ENCODE results near the gene SLC45A2. TPM values are rescaled to one million over a fixed set of nuclear protein-coding genes. Genes with fewer than 3 reads are reported as not detected.

SLC45A2 gene
- total and polyA plus RNA-seq, 10 donors = 0.07 to 0.74 TPM; not detected in 8

DNA sequence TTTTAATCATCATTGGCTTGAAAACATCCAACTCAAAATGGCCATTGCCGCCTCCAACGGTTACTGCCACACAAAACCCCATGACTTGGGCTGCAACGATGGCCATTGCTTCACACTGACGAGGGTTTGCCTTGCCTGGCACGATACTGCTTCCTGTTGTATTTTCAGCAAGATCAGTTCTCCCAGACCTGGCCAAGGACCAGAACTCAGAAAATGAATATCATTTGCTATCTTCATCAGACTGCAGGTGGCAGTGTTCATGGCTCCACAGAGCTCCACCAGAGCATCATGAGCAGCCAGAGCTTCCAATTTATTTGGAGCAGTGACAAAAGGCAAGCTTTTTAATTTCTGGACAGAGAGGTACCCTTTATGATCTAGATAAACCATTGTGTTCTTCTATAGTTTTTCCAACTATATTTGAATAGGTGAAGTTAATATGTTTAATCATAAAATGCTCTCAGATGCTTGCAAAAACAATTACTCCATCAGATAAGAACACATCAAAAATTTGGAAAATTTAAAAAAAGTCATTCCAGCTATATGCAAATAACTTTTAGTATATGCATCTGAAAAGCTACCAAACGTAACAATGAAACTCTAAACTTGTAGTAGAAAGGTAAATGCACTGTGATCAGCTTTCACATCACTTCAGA lies 13.0 kb upstream of the SLC45A2 start:
- Histone ChIP-seq H3K36me3 (peaks cover 0 to 60% (median 10%) of the 10 kb centered on the region in 6 donors), H3K4me3 (no peak overlapping the region), H3K4me1 (peaks cover 0 to 16% (median 0%) of the 10 kb centered on the region in 6 donors), H3K27me3 (replicated peaks in 1 of 7) (no peaks in the 10 kb centered on the region), H3K9me3 (no peaks in the 10 kb centered on the region), H3K27ac (no peak overlapping the region)
- DNase-seq = no peak
- WGBS, 5 donors = 31 to 45% (median 37%) methylated on average over 6 of the region's 6 CpGs
- TF ChIP-seq POLR2AphosphoS5 (IDR thresholded peaks at IDR 0.05) (peak in 1 of 3 donors; percentile 43), POLR2A (IDR thresholded peaks at IDR 0.05) (no peak), CTCF (IDR thresholded peaks at IDR 0.05 in 8 of 11, conservative IDR thresholded peaks at IDR 0.05 in 3 of 11) (peak in 9 of 11 experiments; percentile 14 to 64 (median 48))
- intact Hi-C loops (cut with DNase I; ENCODE audit: low total_unique reads) = no loop called here

- H3K4me1 ChIP-seq = peaks cover 0 to 16% (median 0%) of the 10 kb centered on the region in 6 donors
- 57 to 65% (median 59%) methylated on average over 2 of the region's 2 CpGs for WGBS, 5 donors
- no peaks in the 10 kb centered on the region for H3K9me3 ChIP-seq
- H3K36me3 ChIP-seq = peaks cover 0 to 54% (median 6%) of the 10 kb centered on the region in 6 donors
- intact Hi-C loops (cut with DNase I; ENCODE audit: low total_unique reads) = no loop called here
- H3K27ac ChIP-seq = no peak overlapping the region
- TF ChIP-seq POLR2AphosphoS5 (IDR thresholded peaks at IDR 0.05) (no peak), POLR2A (IDR thresholded peaks at IDR 0.05) (no peak), CTCF (IDR thresholded peaks at IDR 0.05 in 8 of 11, conservative IDR thresholded peaks at IDR 0.05 in 3 of 11) (no peak)
- H3K27me3 ChIP-seq (replicated peaks in 1 of 7) = no peaks in the 10 kb centered on the region
- no peak for DNase-seq
- no peak overlapping the region for H3K4me3 ChIP-seq
These were observed 11.4 kb upstream of the SLC45A2 start for GRCh38 chr5:33995865-33996264.

GRCh38 chr5:33994845-33995244 lies 10.4 kb upstream of the SLC45A2 start:
- intact Hi-C loops (cut with DNase I; ENCODE audit: low total_unique reads) = no loop called here
- no peak for DNase-seq
- TF ChIP-seq POLR2AphosphoS5 (IDR thresholded peaks at IDR 0.05) (no peak), POLR2A (IDR thresholded peaks at IDR 0.05) (no peak), CTCF (IDR thresholded peaks at IDR 0.05 in 8 of 11, conservative IDR thresholded peaks at IDR 0.05 in 3 of 11) (no peak)
- WGBS, 5 donors = 20 to 40% (median 26%) methylated on average over 1 of the region's 1 CpG
- Histone ChIP-seq H3K27ac (no peak overlapping the region), H3K4me3 (no peak overlapping the region), H3K4me1 (peaks cover 0 to 16% (median 0%) of the 10 kb centered on the region in 6 donors), H3K36me3 (peaks cover 0 to 50% (median 4%) of the 10 kb centered on the region in 6 donors), H3K9me3 (no peaks in the 10 kb centered on the region), H3K27me3 (replicated peaks in 1 of 7) (no peaks in the 10 kb centered on the region)

- TF ChIP-seq POLR2AphosphoS5 (IDR thresholded peaks at IDR 0.05) (no peak), POLR2A (IDR thresholded peaks at IDR 0.05) (no peak), CTCF (IDR thresholded peaks at IDR 0.05 in 8 of 11, conservative IDR thresholded peaks at IDR 0.05 in 3 of 11) (no peak)
- H3K9me3 ChIP-seq = peaks cover 0 to 2% (median 0%) of the 10 kb centered on the region in 8 donors
- H3K27ac ChIP-seq = no peak overlapping the region
- peaks cover 0 to 16% (median 0%) of the 10 kb centered on the region in 6 donors for H3K4me1 ChIP-seq
- WGBS, 5 donors = 91 to 97% (median 96%) methylated on average over 2 of the region's 2 CpGs
- peaks cover 4 to 60% (median 19%) of the 10 kb centered on the region in 6 donors for H3K36me3 ChIP-seq
- no peak for DNase-seq
- H3K4me3 ChIP-seq = no peak overlapping the region
- intact Hi-C loops (cut with DNase I; ENCODE audit: low total_unique reads) = no loop called here
- H3K27me3 ChIP-seq (replicated peaks in 1 of 7) = no peaks in the 10 kb centered on the region
These were observed 8.4 kb upstream of the SLC45A2 start for GRCh38 chr5:33992864-33993263.
